Measurements from ENCODE around the gene TNK1. TPM values are rescaled to one million over a fixed set of nuclear protein-coding genes. Genes with fewer than 3 reads are reported as not detected.

Gene TNK1
- total and polyA plus RNA-seq, 3 donors from 2014 or later: 3.7 to 6.8 (median 4.0) TPM

DNA sequence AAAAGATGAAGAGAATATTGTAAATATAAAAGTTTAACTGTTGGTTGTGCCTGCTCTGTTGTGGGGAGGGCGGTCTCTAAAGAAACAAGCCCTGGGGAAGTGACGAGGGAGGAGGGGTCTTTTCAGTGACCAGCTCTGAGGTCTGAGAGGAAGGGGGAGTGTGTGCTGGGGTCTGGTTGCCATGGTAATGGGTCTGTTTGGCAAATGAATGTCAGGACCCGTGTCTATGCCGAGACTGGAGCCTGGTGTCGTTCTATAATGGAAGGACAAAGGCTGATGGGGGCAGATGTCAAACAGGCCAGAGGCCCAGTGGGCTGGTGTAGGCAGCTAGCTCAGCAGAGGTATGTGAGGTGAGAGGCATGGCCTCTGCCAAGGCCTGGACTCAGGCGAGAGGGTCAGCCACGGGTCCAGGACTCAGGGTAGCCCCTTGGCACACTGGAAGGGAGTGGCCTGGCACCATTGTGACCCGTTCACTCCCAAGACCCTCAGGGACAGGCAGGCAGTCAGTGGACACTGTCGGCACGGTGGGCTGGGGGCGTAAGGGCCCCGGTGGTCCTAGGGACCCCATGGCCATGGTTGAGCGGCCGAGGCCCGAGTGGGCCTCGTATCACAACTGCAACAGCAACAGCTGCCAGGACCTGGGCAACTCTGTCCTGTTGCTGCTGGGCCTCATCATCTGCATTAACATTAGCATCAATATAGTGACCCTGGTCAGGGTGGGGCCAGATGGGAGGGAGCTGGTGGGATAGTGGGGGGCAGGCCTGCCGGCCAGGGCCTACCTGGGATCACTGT, 39.1 kb downstream of the TNK1 start, which contains the start of gene SPEM1:
SPEM1 (plus strand) TSS at position 506 of the 792 bp plus-strand sequence; CDS start at position 567, 61 bp downstream.
- no peaks in the 10 kb centered on the region for H3K9me3 ChIP-seq
- WGBS, 2 donors: 79 to 81% methylated on average over 9 to 17 of the region's 17 CpGs
- intact Hi-C loops (cut with DNase I; ENCODE audit: low total_unique reads): no loop called here
- H3K27ac ChIP-seq: no peak within 1 kb of the TSS
- H3K27me3 ChIP-seq: no peaks in the 10 kb centered on the region
- DNase-seq: no peak
- H3K4me1 ChIP-seq: no peaks in the 10 kb centered on the region
- no peaks in the 10 kb centered on the region for H3K36me3 ChIP-seq (ENCODE audit: low read depth, missing control alignments)
- TF ChIP-seq, protein P1, sequence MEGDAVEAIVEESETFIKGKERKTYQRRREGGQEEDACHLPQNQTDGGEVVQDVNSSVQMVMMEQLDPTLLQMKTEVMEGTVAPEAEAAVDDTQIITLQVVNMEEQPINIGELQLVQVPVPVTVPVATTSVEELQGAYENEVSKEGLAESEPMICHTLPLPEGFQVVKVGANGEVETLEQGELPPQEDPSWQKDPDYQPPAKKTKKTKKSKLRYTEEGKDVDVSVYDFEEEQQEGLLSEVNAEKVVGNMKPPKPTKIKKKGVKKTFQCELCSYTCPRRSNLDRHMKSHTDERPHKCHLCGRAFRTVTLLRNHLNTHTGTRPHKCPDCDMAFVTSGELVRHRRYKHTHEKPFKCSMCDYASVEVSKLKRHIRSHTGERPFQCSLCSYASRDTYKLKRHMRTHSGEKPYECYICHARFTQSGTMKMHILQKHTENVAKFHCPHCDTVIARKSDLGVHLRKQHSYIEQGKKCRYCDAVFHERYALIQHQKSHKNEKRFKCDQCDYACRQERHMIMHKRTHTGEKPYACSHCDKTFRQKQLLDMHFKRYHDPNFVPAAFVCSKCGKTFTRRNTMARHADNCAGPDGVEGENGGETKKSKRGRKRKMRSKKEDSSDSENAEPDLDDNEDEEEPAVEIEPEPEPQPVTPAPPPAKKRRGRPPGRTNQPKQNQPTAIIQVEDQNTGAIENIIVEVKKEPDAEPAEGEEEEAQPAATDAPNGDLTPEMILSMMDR (IDR thresholded peaks at IDR 0.05): no peak
- no peak for TF ChIP-seq POLR2A (IDR thresholded peaks at IDR 0.05)
- H3K4me3 ChIP-seq: no peak within 1 kb of the TSS

GRCh38 chr17:7421186-7421585, 40.3 kb downstream of the TNK1 start:
- TF ChIP-seq POLR2A (IDR thresholded peaks at IDR 0.05): no peak
- TF ChIP-seq, protein P1 (IDR thresholded peaks at IDR 0.05): no peak
- H3K4me3 ChIP-seq: no peak overlapping the region
- no peaks in the 10 kb centered on the region for H3K27me3 ChIP-seq
- no peaks in the 10 kb centered on the region for H3K9me3 ChIP-seq
- 91 to 94% methylated on average over 15 to 16 of the region's 16 CpGs for WGBS, 2 donors
- intact Hi-C loops (cut with DNase I; ENCODE audit: low total_unique reads): no loop called here
- no peaks in the 10 kb centered on the region for H3K36me3 ChIP-seq (ENCODE audit: low read depth, missing control alignments)
- no peaks in the 10 kb centered on the region for H3K4me1 ChIP-seq
- H3K27ac ChIP-seq: no peak overlapping the region
- no peak for DNase-seq

DNA sequence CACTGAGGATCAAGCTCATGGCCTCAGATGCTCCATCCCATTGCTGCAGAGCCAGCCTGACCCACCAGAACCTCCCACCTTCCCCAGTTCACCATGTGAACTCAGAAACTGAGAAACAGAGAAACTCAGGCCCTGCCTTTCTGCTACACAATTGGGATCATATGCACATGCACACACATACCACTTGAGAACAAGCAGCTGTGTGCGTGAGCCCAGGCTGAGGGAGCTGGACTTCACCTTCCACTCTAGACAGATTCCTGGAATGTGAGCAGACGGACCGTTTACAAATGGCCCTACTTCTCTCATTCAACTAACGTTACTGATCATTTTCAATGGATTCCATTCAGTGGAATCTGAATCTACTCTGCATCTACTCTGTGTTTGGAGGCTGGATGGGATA, 42.8 kb downstream of the TNK1 start:
- Histone ChIP-seq H3K27ac (no peak overlapping the region), H3K36me3 (ENCODE audit: low read depth, missing control alignments) (no peaks in the 10 kb centered on the region), H3K4me3 (no peak overlapping the region), H3K4me1 (no peaks in the 10 kb centered on the region), H3K27me3 (no peaks in the 10 kb centered on the region), H3K9me3 (no peaks in the 10 kb centered on the region)
- no peak for DNase-seq
- WGBS, 2 donors: 77 to 84% methylated on average over 4 of the region's 4 CpGs
- intact Hi-C loops (cut with DNase I; ENCODE audit: low total_unique reads): no loop called here
- TF ChIP-seq, protein P1 (IDR thresholded peaks at IDR 0.05): no peak
- no peak for TF ChIP-seq POLR2A (IDR thresholded peaks at IDR 0.05)

GRCh38 chr17:7425316-7425715, 44.4 kb downstream of the TNK1 start, which contains the start of gene SPEM2:
TSS of gene SPEM2 (plus strand) at chr17:7425616. CDS start at chr17:7425689, 73 bp downstream.
- intact Hi-C loops (cut with DNase I; ENCODE audit: low total_unique reads): no loop called here

More at GRCh38 chr17:7425316-7425715, 44.4 kb downstream of the TNK1 start, which contains the start of gene SPEM2:
- no peak within 1 kb of the TSS for H3K4me3 ChIP-seq
- no peaks in the 10 kb centered on the region for H3K27me3 ChIP-seq
- DNase-seq: no peak
- TF ChIP-seq POLR2A (IDR thresholded peaks at IDR 0.05): no peak
- TF ChIP-seq, protein P1 (IDR thresholded peaks at IDR 0.05): no peak
- H3K4me1 ChIP-seq: no peaks in the 10 kb centered on the region
- H3K27ac ChIP-seq: no peak within 1 kb of the TSS
- no peaks in the 10 kb centered on the region for H3K36me3 ChIP-seq (ENCODE audit: low read depth, missing control alignments)
- no peaks in the 10 kb centered on the region for H3K9me3 ChIP-seq
- WGBS, 2 donors: 84 to 91% methylated on average over 7 of the region's 7 CpGs

All from testis (tissue), 3 donors.